OCI-LY3 (cell line): ENCODE measurements around the gene EIF2A.

Experiments
- H2AFZ ChIP-seq: fragments of 200-600, 300-600 bp; shearing (Covaris generic); 2 replicates; pipeline ENCODE4 v1.6.0; 2014; ENCODE audit warnings: antibody characterized with exemption, low read depth, low read length
- H3K27ac ChIP-seq: fragments of 200-600, 300-600 bp; sonication (generic); 2 replicates; pipeline ENCODE4 v1.5.1; 2014; ENCODE audit warnings: mild to moderate bottlenecking, low read length, moderate library complexity, mixed read lengths
- H3K27me3 ChIP-seq: fragments of 200-600, 300-600 bp; sonication (generic); 2 replicates; pipeline ENCODE4 v1.6.1; 2014; ENCODE audit warnings: low read depth, low read length, mixed read lengths
- H3K36me3 ChIP-seq: fragments of 200-600, 300-600 bp; sonication (generic); replicated peaks from 2 replicates; pipeline ENCODE3; 2014; ENCODE audit warnings: low read depth, low read length, mixed read lengths
- H3K4me1 ChIP-seq: fragments of 300-600, 200-600 bp; sonication (generic); 2 replicates; pipeline ENCODE4 v1.6.1; 2014; ENCODE audit warnings: low read length, mixed read lengths
- H3K4me2 ChIP-seq: fragments of 200-600, 300-600 bp; sonication (generic); 2 replicates; pipeline ENCODE4 v1.6.1; 2014; ENCODE audit warnings: low read length, mixed read lengths
- H3K4me3 ChIP-seq: fragments of 300-600, 200-600 bp; sonication (generic); 2 replicates; pipeline ENCODE4 v1.5.1; 2014; ENCODE audit warnings: antibody characterized with exemption, mild to moderate bottlenecking, low read length, moderate library complexity
- H3K79me2 ChIP-seq: fragments of 300-600, 200-600 bp; shearing (Covaris generic); 2 replicates; pipeline ENCODE4 v1.6.1; 2014; ENCODE audit warnings: mild to moderate bottlenecking, low read length, mixed read lengths
- H3K9ac ChIP-seq: fragments of 300-600, 200-600 bp; shearing (Covaris generic); 2 replicates; pipeline ENCODE4 v1.6.0; 2014; ENCODE audit warnings: mild to moderate bottlenecking, low read length, moderate library complexity
- H3K9me3 ChIP-seq: fragments of 200-600, 300-600 bp; shearing (Covaris generic); 2 replicates; pipeline ENCODE4 v1.6.1; 2014; ENCODE audit warnings: low read length, mixed read lengths; ENCODE audit not compliant: insufficient read depth
- H4K20me1 ChIP-seq: fragments of 200-600, 300-600 bp; sonication (generic); 2 replicates; pipeline ENCODE4 v1.6.1; 2016; ENCODE audit warnings: low read length, mixed read lengths; ENCODE audit not compliant: insufficient read depth
- EZH2phosphoT487 ChIP-seq: fragments of 200-600 bp; shearing (Covaris generic); IDR thresholded peaks from 2 replicates; pipeline ENCODE4 v1.6.1; 2018; ENCODE audit warnings: antibody characterized with exemption, mixed run types, low read depth
- TF ChIP-seq, protein P1 (sequence below): fragments of 200-600, 300-600 bp; sonication (generic); IDR thresholded peaks from 2 replicates; pipeline ENCODE4 v1.5.1; 2014; ENCODE audit warnings: antibody characterized with exemption, low read length, low read depth

The EIF2A gene

DNA sequence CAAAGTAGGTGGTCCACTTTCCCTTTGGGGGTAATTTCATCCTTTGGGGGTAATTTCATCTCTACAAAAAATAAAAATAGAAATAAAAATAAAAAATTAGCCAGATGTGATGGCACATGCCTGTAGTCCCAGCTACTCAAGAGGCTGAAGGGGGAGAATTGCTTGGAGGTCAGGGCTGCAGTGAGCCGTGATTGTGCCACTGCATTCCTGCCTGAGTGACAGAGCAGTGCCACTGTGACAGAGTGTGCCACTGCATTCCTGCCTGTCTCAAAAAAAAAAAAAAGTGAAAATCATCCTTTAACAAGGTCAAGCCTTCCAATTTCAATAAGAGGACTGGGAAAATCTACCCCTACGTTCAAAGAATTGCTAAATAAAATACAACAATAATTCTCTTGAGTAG lies 23.0 kb upstream of the EIF2A start:
- no peak overlapping the region for H3K4me3 ChIP-seq
- no peaks in the 10 kb centered on the region for H3K9me3 ChIP-seq
- H3K4me1 ChIP-seq = no peaks in the 10 kb centered on the region
- no peaks in the 10 kb centered on the region for H4K20me1 ChIP-seq
- H2AFZ ChIP-seq = no peak overlapping the region
- no peaks in the 10 kb centered on the region for H3K79me2 ChIP-seq
- no peaks in the 10 kb centered on the region for H3K27me3 ChIP-seq
- no peaks in the 10 kb centered on the region for H3K36me3 ChIP-seq
- H3K27ac ChIP-seq = no peak overlapping the region
- H3K4me2 ChIP-seq = no peak overlapping the region
- H3K9ac ChIP-seq = no peak overlapping the region
- TF ChIP-seq, protein P1, sequence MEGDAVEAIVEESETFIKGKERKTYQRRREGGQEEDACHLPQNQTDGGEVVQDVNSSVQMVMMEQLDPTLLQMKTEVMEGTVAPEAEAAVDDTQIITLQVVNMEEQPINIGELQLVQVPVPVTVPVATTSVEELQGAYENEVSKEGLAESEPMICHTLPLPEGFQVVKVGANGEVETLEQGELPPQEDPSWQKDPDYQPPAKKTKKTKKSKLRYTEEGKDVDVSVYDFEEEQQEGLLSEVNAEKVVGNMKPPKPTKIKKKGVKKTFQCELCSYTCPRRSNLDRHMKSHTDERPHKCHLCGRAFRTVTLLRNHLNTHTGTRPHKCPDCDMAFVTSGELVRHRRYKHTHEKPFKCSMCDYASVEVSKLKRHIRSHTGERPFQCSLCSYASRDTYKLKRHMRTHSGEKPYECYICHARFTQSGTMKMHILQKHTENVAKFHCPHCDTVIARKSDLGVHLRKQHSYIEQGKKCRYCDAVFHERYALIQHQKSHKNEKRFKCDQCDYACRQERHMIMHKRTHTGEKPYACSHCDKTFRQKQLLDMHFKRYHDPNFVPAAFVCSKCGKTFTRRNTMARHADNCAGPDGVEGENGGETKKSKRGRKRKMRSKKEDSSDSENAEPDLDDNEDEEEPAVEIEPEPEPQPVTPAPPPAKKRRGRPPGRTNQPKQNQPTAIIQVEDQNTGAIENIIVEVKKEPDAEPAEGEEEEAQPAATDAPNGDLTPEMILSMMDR = no peak
- TF ChIP-seq EZH2phosphoT487 = no peak

- Histone ChIP-seq H3K79me2 (no peaks in the 10 kb centered on the region), H3K27me3 (no peaks in the 10 kb centered on the region), H3K4me3 (no peak overlapping the region), H4K20me1 (no peaks in the 10 kb centered on the region), H3K27ac (no peak overlapping the region), H3K9ac (no peak overlapping the region), H3K9me3 (no peaks in the 10 kb centered on the region), H3K36me3 (no peaks in the 10 kb centered on the region), H3K4me2 (no peak overlapping the region), H3K4me1 (no peaks in the 10 kb centered on the region), H2AFZ (no peak overlapping the region)
- TF ChIP-seq, protein P1 = no peak
Observed at GRCh38 chr3:150527464-150528255, 18.9 kb upstream of the EIF2A start.

GRCh38 chr3:150528354-150528797 lies 18.2 kb upstream of the EIF2A start:
- no peak for TF ChIP-seq EZH2phosphoT487
- TF ChIP-seq, protein P1 = peak; percentile 55
- no peaks in the 10 kb centered on the region for H4K20me1 ChIP-seq
- H3K79me2 ChIP-seq = no peaks in the 10 kb centered on the region
- no peak overlapping the region for H3K4me2 ChIP-seq
- H2AFZ ChIP-seq = no peak overlapping the region
- no peak overlapping the region for H3K4me3 ChIP-seq
- no peak overlapping the region for H3K27ac ChIP-seq
- H3K4me1 ChIP-seq = no peaks in the 10 kb centered on the region
- H3K9ac ChIP-seq = no peak overlapping the region
- H3K27me3 ChIP-seq = no peaks in the 10 kb centered on the region
- H3K36me3 ChIP-seq = no peaks in the 10 kb centered on the region
- H3K9me3 ChIP-seq = no peaks in the 10 kb centered on the region

GRCh38 chr3:150531775-150532174 lies 14.8 kb upstream of the EIF2A start:
- Histone ChIP-seq H3K27ac (no peak overlapping the region), H3K79me2 (no peaks in the 10 kb centered on the region), H3K4me3 (no peak overlapping the region), H4K20me1 (no peaks in the 10 kb centered on the region), H2AFZ (no peak overlapping the region), H3K9me3 (no peaks in the 10 kb centered on the region), H3K4me2 (no peak overlapping the region), H3K27me3 (no peaks in the 10 kb centered on the region), H3K9ac (no peak overlapping the region), H3K36me3 (no peaks in the 10 kb centered on the region), H3K4me1 (no peaks in the 10 kb centered on the region)
- TF ChIP-seq, protein P1 = no peak
- TF ChIP-seq EZH2phosphoT487 = no peak
